K562 (cell line): ENCODE results near the gene DUS1L. TPM values are rescaled to one million over a fixed set of nuclear protein-coding genes. Genes with fewer than 3 reads are reported as not detected.
A peak's percentile ranks its signal among the peaks of the same experiment; 100 is the strongest.

Source experiments
- POLR2AphosphoS5 ChIP-seq: IDR thresholded peaks from 2 replicates; pipeline ENCODE4 v1.6.1; 2011; ENCODE audit warnings: mild to moderate bottlenecking, low read depth, low read length, moderate library complexity; ENCODE audit not compliant: control insufficient read depth, insufficient read depth
- POLR2G ChIP-seq: fragments of 200-400 bp; formaldehyde crosslinking; IDR thresholded peaks from 2 replicates; pipeline ENCODE4 v1.6.1; 2017; ENCODE audit warnings: low read depth, mild to moderate bottlenecking, antibody characterized with exemption, low read length, moderate library complexity
- RNF2 ChIP-seq: sonication (generic); IDR thresholded peaks from 2 replicates; pipeline ENCODE4 v1.6.1; 2016
- SIN3A ChIP-seq, 2 experiments: fragments of 150-350 bp in 1 of 2; IDR thresholded peaks; 2 replicates each; pipeline ENCODE4 v1.6.1; 2011 to 2016; ENCODE audit warnings: borderline replicate concordance in 2 of 2, low read depth in 2 of 2, low read length in 2 of 2, mild to moderate bottlenecking in 2 of 2, moderate library complexity in 2 of 2; ENCODE audit not compliant: control insufficient read depth in 1 of 2
- TAF15 ChIP-seq: fragments of 200-400 bp; formaldehyde crosslinking; IDR thresholded peaks from 2 replicates; pipeline ENCODE4 v1.6.1; 2017; ENCODE audit warnings: mild to moderate bottlenecking, low read depth, low read length, moderate library complexity
- ZFPM2 ChIP-seq: fragments of 250-450 bp; sonication (Bioruptor Pico); IDR thresholded peaks from 2 replicates; pipeline ENCODE4 v1.5.1; 2022; ENCODE audit warnings: mild to moderate bottlenecking
- ZKSCAN1 ChIP-seq: fragments of 150-350 bp; IDR thresholded peaks from 2 replicates; pipeline ENCODE4 v1.6.1; 2016; ENCODE audit warnings: low read depth, low read length
- ZNF165 ChIP-seq: fragments of 250-450 bp; sonication (Bioruptor Pico); IDR thresholded peaks from 2 replicates; pipeline ENCODE4 v1.4.0; 2020; ENCODE audit warnings: borderline replicate concordance
- ZNF586 ChIP-seq: fragments of 450-650 bp; formaldehyde crosslinking; conservative IDR thresholded peaks from 2 replicates; pipeline ENCODE4 v1.4.0; 2020; ENCODE audit warnings: mild to moderate bottlenecking, moderate library complexity
- polyA plus RNA-seq, 8 experiments: library from polyadenylated mRNA; depleted of rRNA in 4 of 8; stranded (reverse) in 5 of 8; unstranded in 3 of 8; fragments of >200 nt; fragmentation: Nextera tagmentation in 2 of 8; fragmentation: Illumina TruSeq in 1 of 8; extraction: Ambion mirVana in 2 of 8; extraction: Trizol in 1 of 8; gene quantifications; 2 replicates each; pipeline versions ENCODE4 v1.2.1 to v1.2.3, GENCODE V29; 2011 to 2014; ENCODE audit warnings: inconsistent platforms in 1 of 8, missing spikeins in 1 of 8
- total RNA-seq, 7 experiments: library from RNA; depleted of rRNA in 6 of 7; stranded (reverse); fragments of >200 nt in 6 of 7; fragmentation: Illumina TruSeq in 2 of 7; extraction: Trizol in 2 of 7; gene quantifications; 2 replicates each; pipeline versions ENCODE4 v1.2.1 to v1.2.3, GENCODE V29; 2011 to 2021; ENCODE audit warnings: low replicate concordance in 1 of 7
- TF ChIP-seq, protein P1 (sequence below): fragments of 450-650 bp; IDR thresholded peaks from 2 replicates; pipeline ENCODE4 v1.7.0; 2016; ENCODE audit warnings: borderline replicate concordance
- TF ChIP-seq, protein P2 (sequence below): fragments of 200-800 bp; sonication (Bioruptor generic); IDR thresholded peaks from 2 replicates; pipeline ENCODE4 v1.6.1; 2017; ENCODE audit warnings: missing genetic modification characterization, missing compliant biosample characterization
- TF ChIP-seq, protein P3 (sequence below): fragments of 450-650 bp; IDR thresholded peaks from 2 replicates; pipeline ENCODE4 v1.6.1; 2017; ENCODE audit warnings: antibody characterized with exemption, mild to moderate bottlenecking
- TF ChIP-seq, protein P4 (sequence below), 2 experiments: IDR thresholded peaks; 2 replicates each; pipeline ENCODE4 v1.6.1; 2011; ENCODE audit warnings: borderline replicate concordance in 1 of 2, control low read depth in 1 of 2, low read depth in 1 of 2, low read length in 1 of 2, mild to moderate bottlenecking in 1 of 2, mixed read lengths in 1 of 2, moderate library complexity in 1 of 2; ENCODE audit not compliant: insufficient read depth in 1 of 2, insufficient read length in 1 of 2, poor library complexity in 1 of 2, severe bottlenecking in 1 of 2; ENCODE audit errors: extremely low read depth in 1 of 2

DUS1L gene
- total and polyA plus RNA-seq, 9 of the 15 experiments (the other 6 are each of a cell fraction or from before 2014, with no cell fraction given): 7.8 to 210 (median 83.9) TPM

- no peak for TF ChIP-seq ZNF165
- TF ChIP-seq, protein P1, sequence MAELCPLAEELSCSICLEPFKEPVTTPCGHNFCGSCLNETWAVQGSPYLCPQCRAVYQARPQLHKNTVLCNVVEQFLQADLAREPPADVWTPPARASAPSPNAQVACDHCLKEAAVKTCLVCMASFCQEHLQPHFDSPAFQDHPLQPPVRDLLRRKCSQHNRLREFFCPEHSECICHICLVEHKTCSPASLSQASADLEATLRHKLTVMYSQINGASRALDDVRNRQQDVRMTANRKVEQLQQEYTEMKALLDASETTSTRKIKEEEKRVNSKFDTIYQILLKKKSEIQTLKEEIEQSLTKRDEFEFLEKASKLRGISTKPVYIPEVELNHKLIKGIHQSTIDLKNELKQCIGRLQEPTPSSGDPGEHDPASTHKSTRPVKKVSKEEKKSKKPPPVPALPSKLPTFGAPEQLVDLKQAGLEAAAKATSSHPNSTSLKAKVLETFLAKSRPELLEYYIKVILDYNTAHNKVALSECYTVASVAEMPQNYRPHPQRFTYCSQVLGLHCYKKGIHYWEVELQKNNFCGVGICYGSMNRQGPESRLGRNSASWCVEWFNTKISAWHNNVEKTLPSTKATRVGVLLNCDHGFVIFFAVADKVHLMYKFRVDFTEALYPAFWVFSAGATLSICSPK: no peak
- peak; percentile 68 for TF ChIP-seq POLR2G
- TF ChIP-seq, protein P2, sequence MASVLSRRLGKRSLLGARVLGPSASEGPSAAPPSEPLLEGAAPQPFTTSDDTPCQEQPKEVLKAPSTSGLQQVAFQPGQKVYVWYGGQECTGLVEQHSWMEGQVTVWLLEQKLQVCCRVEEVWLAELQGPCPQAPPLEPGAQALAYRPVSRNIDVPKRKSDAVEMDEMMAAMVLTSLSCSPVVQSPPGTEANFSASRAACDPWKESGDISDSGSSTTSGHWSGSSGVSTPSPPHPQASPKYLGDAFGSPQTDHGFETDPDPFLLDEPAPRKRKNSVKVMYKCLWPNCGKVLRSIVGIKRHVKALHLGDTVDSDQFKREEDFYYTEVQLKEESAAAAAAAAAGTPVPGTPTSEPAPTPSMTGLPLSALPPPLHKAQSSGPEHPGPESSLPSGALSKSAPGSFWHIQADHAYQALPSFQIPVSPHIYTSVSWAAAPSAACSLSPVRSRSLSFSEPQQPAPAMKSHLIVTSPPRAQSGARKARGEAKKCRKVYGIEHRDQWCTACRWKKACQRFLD: no peak
- TF ChIP-seq, protein P3, sequence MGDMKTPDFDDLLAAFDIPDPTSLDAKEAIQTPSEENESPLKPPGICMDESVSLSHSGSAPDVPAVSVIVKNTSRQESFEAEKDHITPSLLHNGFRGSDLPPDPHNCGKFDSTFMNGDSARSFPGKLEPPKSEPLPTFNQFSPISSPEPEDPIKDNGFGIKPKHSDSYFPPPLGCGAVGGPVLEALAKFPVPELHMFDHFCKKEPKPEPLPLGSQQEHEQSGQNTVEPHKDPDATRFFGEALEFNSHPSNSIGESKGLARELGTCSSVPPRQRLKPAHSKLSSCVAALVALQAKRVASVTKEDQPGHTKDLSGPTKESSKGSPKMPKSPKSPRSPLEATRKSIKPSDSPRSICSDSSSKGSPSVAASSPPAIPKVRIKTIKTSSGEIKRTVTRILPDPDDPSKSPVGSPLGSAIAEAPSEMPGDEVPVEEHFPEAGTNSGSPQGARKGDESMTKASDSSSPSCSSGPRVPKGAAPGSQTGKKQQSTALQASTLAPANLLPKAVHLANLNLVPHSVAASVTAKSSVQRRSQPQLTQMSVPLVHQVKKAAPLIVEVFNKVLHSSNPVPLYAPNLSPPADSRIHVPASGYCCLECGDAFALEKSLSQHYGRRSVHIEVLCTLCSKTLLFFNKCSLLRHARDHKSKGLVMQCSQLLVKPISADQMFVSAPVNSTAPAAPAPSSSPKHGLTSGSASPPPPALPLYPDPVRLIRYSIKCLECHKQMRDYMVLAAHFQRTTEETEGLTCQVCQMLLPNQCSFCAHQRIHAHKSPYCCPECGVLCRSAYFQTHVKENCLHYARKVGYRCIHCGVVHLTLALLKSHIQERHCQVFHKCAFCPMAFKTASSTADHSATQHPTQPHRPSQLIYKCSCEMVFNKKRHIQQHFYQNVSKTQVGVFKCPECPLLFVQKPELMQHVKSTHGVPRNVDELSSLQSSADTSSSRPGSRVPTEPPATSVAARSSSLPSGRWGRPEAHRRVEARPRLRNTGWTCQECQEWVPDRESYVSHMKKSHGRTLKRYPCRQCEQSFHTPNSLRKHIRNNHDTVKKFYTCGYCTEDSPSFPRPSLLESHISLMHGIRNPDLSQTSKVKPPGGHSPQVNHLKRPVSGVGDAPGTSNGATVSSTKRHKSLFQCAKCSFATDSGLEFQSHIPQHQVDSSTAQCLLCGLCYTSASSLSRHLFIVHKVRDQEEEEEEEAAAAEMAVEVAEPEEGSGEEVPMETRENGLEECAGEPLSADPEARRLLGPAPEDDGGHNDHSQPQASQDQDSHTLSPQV: no peak
- TF ChIP-seq TAF15: 0 out of 2 replicates have a peak, but pooled peaks have one; percentile 25
- no peak for TF ChIP-seq ZFPM2 (CRISPR knock-in tag)
- TF ChIP-seq ZKSCAN1: peak; percentile 61; the same call in 1 of the 2 replicates
- peak; percentile 12 for TF ChIP-seq POLR2AphosphoS5
- no peak for TF ChIP-seq ZNF586 (CRISPR knock-in tag)
- TF ChIP-seq, protein P4, sequence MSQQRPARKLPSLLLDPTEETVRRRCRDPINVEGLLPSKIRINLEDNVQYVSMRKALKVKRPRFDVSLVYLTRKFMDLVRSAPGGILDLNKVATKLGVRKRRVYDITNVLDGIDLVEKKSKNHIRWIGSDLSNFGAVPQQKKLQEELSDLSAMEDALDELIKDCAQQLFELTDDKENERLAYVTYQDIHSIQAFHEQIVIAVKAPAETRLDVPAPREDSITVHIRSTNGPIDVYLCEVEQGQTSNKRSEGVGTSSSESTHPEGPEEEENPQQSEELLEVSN (IDR thresholded peaks at IDR 0.05; ENCODE audit: borderline replicate concordance in 1 of 2, extremely low read depth in 1 of 2, insufficient read depth in 1 of 2, insufficient read length in 1 of 2, low read depth in 1 of 2, low read length in 1 of 2, poor library complexity in 1 of 2, severe bottlenecking in 1 of 2): peak in 1 of 2 experiments; percentile 15
- TF ChIP-seq RNF2: no peak
- 0 out of 4 replicates have a peak, but pooled peaks of 1 of the 2 experiments have one; percentile 10 for TF ChIP-seq SIN3A (IDR thresholded peaks at IDR 0.05; ENCODE audit: borderline replicate concordance in 2 of 2, control insufficient read depth in 1 of 2, low read depth in 2 of 2, low read length in 2 of 2)
These were observed 30.4 kb upstream of the DUS1L start (continued) for GRCh38 chr17:82095777-82096708.
